K562 (cell line): ENCODE results near the gene CFAP53. TPM values are rescaled to one million over a fixed set of nuclear protein-coding genes. Genes with fewer than 3 reads are reported as not detected.

ENCODE experiments used
- ATAC-seq: fragments of 200-7000 bp; cut with Tn5 transposase; 3 replicates; pipeline ENCODE4 v1.9.1; 2020; ENCODE audit warnings: moderate library complexity
- BruUV-seq: library from RNA; stranded (reverse); fragments of 400-500 nt; replicated peaks from 2 replicates; lab custom pipeline; 2021; lab: Mats Ljungman, UMichigan
- CTCF ChIA-PET: fragments of 300-600 bp; formaldehyde crosslinking; extraction: SDS; loops from one replicate; lab custom pipeline; 2021; ENCODE audit warnings: low intra/inter-chr PET ratio; lab: Yijun Ruan, JAX
- POLR2A ChIA-PET: fragments of 300-600, 350-650 bp; sonication (Branson Sonifier 250); formaldehyde crosslinking; extraction: SDS; loops from one replicate; lab custom pipeline; 2021; ENCODE audit warnings: antibody characterized with exemption, inconsistent platforms; lab: Yijun Ruan, JAX
- DNase-seq, 4 experiments: peaks; one replicate each; pipeline versions ENCODE4 v3.0.0 to v3.0.0-alpha.2; 2011 to 2018; ENCODE audit warnings: low spot score in 3 of 4, mixed read lengths in 3 of 4; ENCODE audit errors: extremely low read depth in 1 of 4
- FAIRE-seq: peaks from 2 replicates; lab custom pipeline; 2011; peaks lifted over from hg19 to GRCh38; lab: Jason Lieb, UNC
- H2AFZ ChIP-seq: 2 replicates; pipeline ENCODE4 v1.6.0; 2011; ENCODE audit warnings: low read depth, low read length, control low read depth, inconsistent platforms
- H3K27ac ChIP-seq: fragments of 200-600 bp; 3 replicates; pipeline ENCODE4 v1.8.0; 2011; ENCODE audit warnings: low read depth, mild to moderate bottlenecking, control low read depth, inconsistent platforms, low read length, moderate library complexity, mixed read lengths; ENCODE audit errors: extremely low read depth
- H3K27me3 ChIP-seq, 2 experiments: fragments of 300-600 bp in 1 of 2; 2 replicates in 1 of 2; 3 replicates in 1 of 2; pipeline versions ENCODE4 v1.6.0 to v1.8.0; 2011; ENCODE audit warnings: inconsistent platforms in 2 of 2, low read length in 2 of 2, mild to moderate bottlenecking in 1 of 2, mixed read lengths in 1 of 2, moderate library complexity in 1 of 2; ENCODE audit not compliant: control insufficient read depth in 2 of 2, insufficient read depth in 2 of 2
- H3K36me3 ChIP-seq: fragments of 300-600 bp; 3 replicates; pipeline ENCODE4 v1.8.0; 2011; ENCODE audit warnings: mild to moderate bottlenecking, low read length, inconsistent platforms; ENCODE audit not compliant: control insufficient read depth, insufficient read depth
- H3K4me1 ChIP-seq, 2 experiments: fragments of 200-600 bp in 1 of 2; replicated peaks in 1 of 2; 2 replicates in 1 of 2; 3 replicates in 1 of 2; pipeline versions ENCODE4 v1.5.1 to v1.8.0; 2011; ENCODE audit warnings: inconsistent platforms in 2 of 2, low read length in 2 of 2, mild to moderate bottlenecking in 1 of 2, mixed read lengths in 1 of 2, moderate library complexity in 1 of 2; ENCODE audit not compliant: control insufficient read depth in 2 of 2, insufficient read depth in 2 of 2
- H3K4me2 ChIP-seq: 2 replicates; pipeline ENCODE4 v1.6.1; 2011; ENCODE audit warnings: low read length, control low read depth, inconsistent platforms, mixed read lengths; ENCODE audit not compliant: insufficient read depth
- H3K4me3 ChIP-seq: fragments of 200-600 bp; sonication (generic), shearing (Covaris generic); 2 replicates; pipeline ENCODE4 v1.5.1; 2016; ENCODE audit warnings: control low read depth, inconsistent platforms
- H3K79me2 ChIP-seq: fragments of 200-600 bp; 3 replicates; pipeline ENCODE4 v1.8.0; 2011; ENCODE audit warnings: low read length, inconsistent platforms; ENCODE audit not compliant: control insufficient read depth, insufficient read depth
- H3K9ac ChIP-seq, 2 experiments: 2 replicates each; pipeline versions ENCODE4 v1.6.0 to v1.6.1; 2011; ENCODE audit warnings: low read depth in 2 of 2, low read length in 2 of 2, control low read depth in 1 of 2, inconsistent platforms in 1 of 2, mild to moderate bottlenecking in 1 of 2, mixed read lengths in 1 of 2; ENCODE audit not compliant: insufficient read depth in 1 of 2
- H3K9me1 ChIP-seq: one replicate; pipeline ENCODE4 v1.6.0; 2011; ENCODE audit warnings: inconsistent platforms, mild to moderate bottlenecking, low read length, moderate library complexity; ENCODE audit not compliant: control insufficient read depth, insufficient read depth
- H3K9me3 ChIP-seq: replicated peaks from 2 replicates; pipeline ENCODE4 v1.5.1; 2011; ENCODE audit warnings: low read depth, low read length, inconsistent platforms; ENCODE audit not compliant: control insufficient read depth, insufficient read depth
- H4K20me1 ChIP-seq: replicated peaks from 2 replicates; pipeline ENCODE4 v1.6.1; 2011; ENCODE audit warnings: low read length, inconsistent platforms, mixed read lengths; ENCODE audit not compliant: control insufficient read depth, insufficient read depth
- BHLHE40 ChIP-seq: IDR thresholded peaks from 2 replicates; pipeline ENCODE4 v1.6.1; 2011; ENCODE audit warnings: low read length, improper control_type of control experiment
- BRD9 ChIP-seq: fragments of 450-650 bp; IDR thresholded peaks from 2 replicates; pipeline ENCODE4 v1.6.1; 2018; ENCODE audit warnings: low read depth; ENCODE audit not compliant: partially characterized antibody
- DACH1 ChIP-seq: fragments of 450-650 bp; IDR thresholded peaks from 2 replicates; pipeline ENCODE4 v1.6.1; 2018; ENCODE audit not compliant: partially characterized antibody
- EP300 ChIP-seq: IDR thresholded peaks from 2 replicates; pipeline ENCODE4 v1.6.1; 2012; ENCODE audit warnings: low read length, improper control_type of control experiment
- GABPB2 ChIP-seq: fragments of 250-450 bp; sonication (Bioruptor Pico); conservative IDR thresholded peaks from 2 replicates; pipeline ENCODE4 v1.5.1; 2021; ENCODE audit warnings: mild to moderate bottlenecking
- HMGN3 ChIP-seq: IDR thresholded peaks from 2 replicates; pipeline ENCODE4 v1.6.1; 2011; ENCODE audit warnings: borderline replicate concordance, low read depth, mild to moderate bottlenecking, mixed read lengths, low read length; ENCODE audit not compliant: insufficient read length; ENCODE audit errors: extremely low read depth
- MTA1 ChIP-seq: fragments of 450-650 bp; IDR thresholded peaks from 2 replicates; pipeline ENCODE4 v1.6.1; 2017; ENCODE audit warnings: borderline replicate concordance
- POLR2H ChIP-seq: IDR thresholded peaks from 2 replicates; pipeline ENCODE4 v1.6.1; 2016; ENCODE audit warnings: missing genetic modification characterization, low read depth, mild to moderate bottlenecking, control low read depth, missing compliant biosample characterization, moderate library complexity
- RNF2 ChIP-seq: sonication (generic); IDR thresholded peaks from 2 replicates; pipeline ENCODE4 v1.6.1; 2016
- TCFL5 ChIP-seq: fragments of 250-450 bp; sonication (Bioruptor Pico); conservative IDR thresholded peaks from 2 replicates; pipeline ENCODE4 v1.6.1; 2021; ENCODE audit warnings: mild to moderate bottlenecking, moderate library complexity, matching md5 sums
- ZC3H11A ChIP-seq: IDR thresholded peaks from 2 replicates; pipeline ENCODE4 v1.6.1; 2012; ENCODE audit warnings: low read depth, low read length, improper control_type of control experiment
- WGBS: fragments of 100-300 bp; shearing (Covaris generic); methylation state at CpG from one replicate; pipeline ENCODE4 v1.1.6; 2016; ENCODE audit warnings: low coverage, mixed read lengths; ENCODE audit not compliant: insufficient coverage; ENCODE audit errors: missing lambda C conversion rate; 5-methylcytosine and 5-hydroxymethylcytosine counted together
- in situ Hi-C: fragments of 300-500 bp; cut with MboI; formaldehyde crosslinking; loops from 4 replicates; pipeline ENCODE4 v1.15.0; 2018; ENCODE audit warnings: inconsistent platforms, mixed read lengths
- intact Hi-C: fragments of 100-400 bp; cut with micrococcal nuclease; formaldehyde crosslinking; loops from 2 replicates; pipeline ENCODE4 v1.14.2; 2022
- polyA plus RNA-seq, 8 experiments: library from polyadenylated mRNA; depleted of rRNA in 4 of 8; stranded (reverse) in 5 of 8; unstranded in 3 of 8; fragments of >200 nt; fragmentation: Nextera tagmentation in 2 of 8; fragmentation: Illumina TruSeq in 1 of 8; extraction: Ambion mirVana in 2 of 8; extraction: Trizol in 1 of 8; gene quantifications; 2 replicates each; pipeline versions ENCODE4 v1.2.1 to v1.2.3, GENCODE V29; 2011 to 2014; ENCODE audit warnings: inconsistent platforms in 1 of 8, missing spikeins in 1 of 8
- total RNA-seq, 7 experiments: library from RNA; depleted of rRNA in 6 of 7; stranded (reverse); fragments of >200 nt in 6 of 7; fragmentation: Illumina TruSeq in 2 of 7; extraction: Trizol in 2 of 7; gene quantifications; 2 replicates each; pipeline versions ENCODE4 v1.2.1 to v1.2.3, GENCODE V29; 2011 to 2021; ENCODE audit warnings: low replicate concordance in 1 of 7
- TF ChIP-seq, protein P1 (sequence below): sonication (generic); formaldehyde crosslinking; IDR thresholded peaks from 2 replicates; pipeline ENCODE4 v1.5.0; 2020; ENCODE audit warnings: missing genetic modification reagents
- TF ChIP-seq, protein P2 (sequence below), 2 experiments: fragments of 200-800 bp in 1 of 2; sonication (Bioruptor generic) in 1 of 2; sonication (generic) in 1 of 2; formaldehyde crosslinking in 1 of 2; IDR thresholded peaks in 1 of 2; conservative IDR thresholded peaks in 1 of 2; 2 replicates each; pipeline versions ENCODE4 v1.5.0 to v1.6.1; 2016 to 2020; ENCODE audit warnings: missing compliant biosample characterization in 1 of 2, missing genetic modification characterization in 1 of 2, missing genetic modification reagents in 1 of 2
- TF ChIP-seq, protein P3 (sequence below): fragments of 250-450 bp; sonication (Bioruptor Pico); IDR thresholded peaks from 2 replicates; pipeline ENCODE4 v1.4.0; 2020; ENCODE audit warnings: mild to moderate bottlenecking, moderate library complexity, borderline replicate concordance
- TF ChIP-seq, protein P4 (sequence below): fragments of 450-650 bp; formaldehyde crosslinking; IDR thresholded peaks from 2 replicates; pipeline ENCODE4 v1.4.0; 2020; ENCODE audit warnings: mild to moderate bottlenecking, mixed read lengths

CFAP53 gene
- total and polyA plus RNA-seq, 9 of the 15 experiments (the other 6 are each of a cell fraction or from before 2014, with no cell fraction given), result 0.21 to 1.9 (median 1.2) TPM

- in situ Hi-C loops, result no loop called here
- ATAC-seq, result no peak
- Histone ChIP-seq H3K9ac (no peak overlapping the region), H2AFZ (no peak overlapping the region; the same call in 1 of the 2 replicates), H3K4me2 (no peak overlapping the region), H3K9me3 (no peaks in the 10 kb centered on the region), H3K79me2 (peaks cover 17% of the 10 kb centered on the region), H3K4me1 (peaks cover 3 to 20% of the 10 kb centered on the region in 2 experiments; a peak in 3 of 5 replicates), H3K27me3 (no peaks in the 10 kb centered on the region), H4K20me1 (no peaks in the 10 kb centered on the region), H3K4me3 (no peak overlapping the region), H3K27ac (no peak overlapping the region), H3K9me1 (no peaks in the 10 kb centered on the region), H3K36me3 (peaks cover 23% of the 10 kb centered on the region; the same call in 2 of the 3 replicates)
- no peak for DNase-seq
- BruUV-seq, result no TSS peak
- no peak for FAIRE-seq
- POLR2A ChIA-PET, result no interaction called here
- intact Hi-C loops, result loop anchor here (5.0 kb wide), 1 partner anchor 138 kb away; no protein-coding TSS in a partner anchor
- 78% methylated on average over 4 of the region's 4 CpGs for WGBS
- CTCF ChIA-PET, result interaction anchor here (0.6 kb wide), 1 partner anchor 286 kb away, joined by 3 read pairs; no protein-coding TSS in a partner anchor
- no peak for TF ChIP-seq MTA1
- TF ChIP-seq TCFL5 (CRISPR knock-in tag), result no peak
- no peak for TF ChIP-seq HMGN3
- no peak for TF ChIP-seq GABPB2 (CRISPR knock-in tag)
- no peak for TF ChIP-seq POLR2H (tag)
- TF ChIP-seq, protein P1, sequence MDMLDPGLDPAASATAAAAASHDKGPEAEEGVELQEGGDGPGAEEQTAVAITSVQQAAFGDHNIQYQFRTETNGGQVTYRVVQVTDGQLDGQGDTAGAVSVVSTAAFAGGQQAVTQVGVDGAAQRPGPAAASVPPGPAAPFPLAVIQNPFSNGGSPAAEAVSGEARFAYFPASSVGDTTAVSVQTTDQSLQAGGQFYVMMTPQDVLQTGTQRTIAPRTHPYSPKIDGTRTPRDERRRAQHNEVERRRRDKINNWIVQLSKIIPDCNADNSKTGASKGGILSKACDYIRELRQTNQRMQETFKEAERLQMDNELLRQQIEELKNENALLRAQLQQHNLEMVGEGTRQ (CRISPR knock-in tag), result no peak
- no peak for TF ChIP-seq BRD9
- TF ChIP-seq, protein P2, sequence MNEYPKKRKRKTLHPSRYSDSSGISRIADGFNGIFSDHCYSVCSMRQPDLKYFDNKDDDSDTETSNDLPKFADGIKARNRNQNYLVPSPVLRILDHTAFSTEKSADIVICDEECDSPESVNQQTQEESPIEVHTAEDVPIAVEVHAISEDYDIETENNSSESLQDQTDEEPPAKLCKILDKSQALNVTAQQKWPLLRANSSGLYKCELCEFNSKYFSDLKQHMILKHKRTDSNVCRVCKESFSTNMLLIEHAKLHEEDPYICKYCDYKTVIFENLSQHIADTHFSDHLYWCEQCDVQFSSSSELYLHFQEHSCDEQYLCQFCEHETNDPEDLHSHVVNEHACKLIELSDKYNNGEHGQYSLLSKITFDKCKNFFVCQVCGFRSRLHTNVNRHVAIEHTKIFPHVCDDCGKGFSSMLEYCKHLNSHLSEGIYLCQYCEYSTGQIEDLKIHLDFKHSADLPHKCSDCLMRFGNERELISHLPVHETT (CRISPR knock-in tag; conservative IDR thresholded peaks at IDR 0.05 in 1 of 2, IDR thresholded peaks at IDR 0.05 in 1 of 2), result no peak
- no peak for TF ChIP-seq ZC3H11A
- TF ChIP-seq BHLHE40, result no peak
- no peak for TF ChIP-seq RNF2
- TF ChIP-seq DACH1, result no peak
- TF ChIP-seq, protein P3, sequence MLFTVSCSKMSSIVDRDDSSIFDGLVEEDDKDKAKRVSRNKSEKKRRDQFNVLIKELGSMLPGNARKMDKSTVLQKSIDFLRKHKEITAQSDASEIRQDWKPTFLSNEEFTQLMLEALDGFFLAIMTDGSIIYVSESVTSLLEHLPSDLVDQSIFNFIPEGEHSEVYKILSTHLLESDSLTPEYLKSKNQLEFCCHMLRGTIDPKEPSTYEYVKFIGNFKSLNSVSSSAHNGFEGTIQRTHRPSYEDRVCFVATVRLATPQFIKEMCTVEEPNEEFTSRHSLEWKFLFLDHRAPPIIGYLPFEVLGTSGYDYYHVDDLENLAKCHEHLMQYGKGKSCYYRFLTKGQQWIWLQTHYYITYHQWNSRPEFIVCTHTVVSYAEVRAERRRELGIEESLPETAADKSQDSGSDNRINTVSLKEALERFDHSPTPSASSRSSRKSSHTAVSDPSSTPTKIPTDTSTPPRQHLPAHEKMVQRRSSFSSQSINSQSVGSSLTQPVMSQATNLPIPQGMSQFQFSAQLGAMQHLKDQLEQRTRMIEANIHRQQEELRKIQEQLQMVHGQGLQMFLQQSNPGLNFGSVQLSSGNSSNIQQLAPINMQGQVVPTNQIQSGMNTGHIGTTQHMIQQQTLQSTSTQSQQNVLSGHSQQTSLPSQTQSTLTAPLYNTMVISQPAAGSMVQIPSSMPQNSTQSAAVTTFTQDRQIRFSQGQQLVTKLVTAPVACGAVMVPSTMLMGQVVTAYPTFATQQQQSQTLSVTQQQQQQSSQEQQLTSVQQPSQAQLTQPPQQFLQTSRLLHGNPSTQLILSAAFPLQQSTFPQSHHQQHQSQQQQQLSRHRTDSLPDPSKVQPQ (CRISPR knock-in tag), result no peak
- TF ChIP-seq, protein P4, sequence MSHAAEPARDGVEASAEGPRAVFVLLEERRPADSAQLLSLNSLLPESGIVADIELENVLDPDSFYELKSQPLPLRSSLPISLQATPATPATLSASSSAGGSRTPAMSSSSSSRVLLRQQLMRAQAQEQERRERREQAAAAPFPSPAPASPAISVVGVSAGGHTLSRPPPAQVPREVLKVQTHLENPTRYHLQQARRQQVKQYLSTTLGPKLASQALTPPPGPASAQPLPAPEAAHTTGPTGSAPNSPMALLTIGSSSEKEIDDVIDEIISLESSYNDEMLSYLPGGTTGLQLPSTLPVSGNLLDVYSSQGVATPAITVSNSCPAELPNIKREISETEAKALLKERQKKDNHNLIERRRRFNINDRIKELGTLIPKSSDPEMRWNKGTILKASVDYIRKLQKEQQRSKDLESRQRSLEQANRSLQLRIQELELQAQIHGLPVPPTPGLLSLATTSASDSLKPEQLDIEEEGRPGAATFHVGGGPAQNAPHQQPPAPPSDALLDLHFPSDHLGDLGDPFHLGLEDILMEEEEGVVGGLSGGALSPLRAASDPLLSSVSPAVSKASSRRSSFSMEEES (CRISPR knock-in tag), result no peak
- no peak for TF ChIP-seq EP300
Measured at GRCh38 chr18:50289108-50289443, 22.8 kb upstream of the CFAP53 start.
